Type B pancreatic cell (in vitro differentiated cells): ENCODE measurements around the gene WT1. TPM values are rescaled to one million over a fixed set of nuclear protein-coding genes. Genes with fewer than 3 reads are reported as not detected.

ENCODE experiments used
- DNase-seq: peaks from one replicate; pipeline ENCODE4 v3.0.0; 2021; ENCODE audit warnings: mixed read lengths; ENCODE audit not compliant: unreplicated experiment; ENCODE audit errors: extremely low spot score
- H3K27ac Mint-ChIP-seq: 2 replicates; pipeline ENCODE4 v1.8.0; 2021; ENCODE audit warnings: mild to moderate bottlenecking, mixed read lengths
- H3K27me3 Mint-ChIP-seq: 2 replicates; pipeline ENCODE4 v1.8.0; 2021; ENCODE audit warnings: mixed read lengths
- H3K36me3 Mint-ChIP-seq: 2 replicates; pipeline ENCODE4 v1.8.0; 2021; ENCODE audit warnings: mixed read lengths
- H3K4me1 Mint-ChIP-seq: one replicate; pipeline ENCODE4 v1.8.0; 2021; ENCODE audit warnings: mixed read lengths; ENCODE audit not compliant: unreplicated experiment
- H3K4me3 Mint-ChIP-seq: 2 replicates; pipeline ENCODE4 v1.8.0; 2021; ENCODE audit warnings: mild to moderate bottlenecking, mixed read lengths
- H3K9me3 Mint-ChIP-seq: 2 replicates; pipeline ENCODE4 v1.8.0; 2021; ENCODE audit warnings: mixed read lengths
- CTCF ChIP-seq: fragments of 200-600 bp; sonication (generic); conservative IDR thresholded peaks from 2 replicates; pipeline ENCODE4 v1.5.0; 2021; ENCODE audit warnings: antibody characterized with exemption, mild to moderate bottlenecking
- total RNA-seq: library from RNA; stranded (reverse); gene quantifications from 2 replicates; pipeline ENCODE4 v1.2.1, GENCODE V29; 2021; ENCODE audit warnings: low replicate concordance

WT1 gene
- total RNA-seq, 1 donor from 2014 or later, result 5.2 TPM

GRCh38 chr11:32386770-32387377 is 48.5 kb downstream of the WT1 start:
- no peak for TF ChIP-seq CTCF

GRCh38 chr11:32385998-32386397 is 49.3 kb downstream of the WT1 start:
- no peaks in the 10 kb centered on the region for H3K4me1 Mint-ChIP-seq
- H3K4me3 Mint-ChIP-seq, result no peak overlapping the region
- TF ChIP-seq CTCF, result peak; percentile 60
- no peaks in the 10 kb centered on the region for H3K36me3 Mint-ChIP-seq
- no peaks in the 10 kb centered on the region for H3K9me3 Mint-ChIP-seq
- peaks cover 53% of the 10 kb centered on the region for H3K27me3 Mint-ChIP-seq
- no peak for DNase-seq
- H3K27ac Mint-ChIP-seq, result no peak overlapping the region

More at GRCh38 chr11:32386770-32387377, 48.5 kb downstream of the WT1 start:
- DNase-seq, result no peak
- H3K4me1 Mint-ChIP-seq, result no peaks in the 10 kb centered on the region
- no peaks in the 10 kb centered on the region for H3K9me3 Mint-ChIP-seq
- peaks cover 53% of the 10 kb centered on the region for H3K27me3 Mint-ChIP-seq
- H3K36me3 Mint-ChIP-seq, result no peaks in the 10 kb centered on the region
- H3K27ac Mint-ChIP-seq, result no peak overlapping the region
- no peak overlapping the region for H3K4me3 Mint-ChIP-seq

- Mint-ChIP-seq H3K27me3 (peaks cover 51% of the 10 kb centered on the region), H3K4me1 (no peaks in the 10 kb centered on the region), H3K27ac (no peak overlapping the region), H3K9me3 (peaks cover 7% of the 10 kb centered on the region), H3K36me3 (no peaks in the 10 kb centered on the region), H3K4me3 (no peak overlapping the region)
- DNase-seq, result no peak
- no peak for TF ChIP-seq CTCF
Measured at GRCh38 chr11:32382339-32383049, 52.8 kb downstream of the WT1 start.

GRCh38 chr11:32381179-32381578 is 54.2 kb downstream of the WT1 start:
- no peak for DNase-seq
- H3K4me1 Mint-ChIP-seq, result no peaks in the 10 kb centered on the region
- no peak for TF ChIP-seq CTCF
- peaks cover 42% of the 10 kb centered on the region for H3K27me3 Mint-ChIP-seq
- H3K9me3 Mint-ChIP-seq, result peaks cover 7% of the 10 kb centered on the region
- no peak overlapping the region for H3K4me3 Mint-ChIP-seq
- H3K36me3 Mint-ChIP-seq, result no peaks in the 10 kb centered on the region
- H3K27ac Mint-ChIP-seq, result no peak overlapping the region

GRCh38 chr11:32379719-32380118 is 55.6 kb downstream of the WT1 start:
- Mint-ChIP-seq H3K4me3 (no peak overlapping the region), H3K36me3 (no peaks in the 10 kb centered on the region), H3K27me3 (peaks cover 31% of the 10 kb centered on the region), H3K9me3 (peaks cover 7% of the 10 kb centered on the region), H3K27ac (no peak overlapping the region), H3K4me1 (no peaks in the 10 kb centered on the region)
- TF ChIP-seq CTCF, result no peak
- DNase-seq, result no peak
